A549 (cell line): ENCODE results near the gene NKAIN2. TPM values are rescaled to one million over a fixed set of nuclear protein-coding genes. Genes with fewer than 3 reads are reported as not detected.
"Not testable (repeated sequence)": the region's sequence is repeated elsewhere in the genome, so short reads cannot be mapped to it uniquely, and the experiment has no call there.

ENCODE experiments used
- ATAC-seq, 2 experiments: fragments of 200-7000 bp in 1 of 2; fragments of >200 bp in 1 of 2; cut with Nextera tagmentation in 1 of 2; cut with Tn5 transposase in 1 of 2; 3 replicates each; pipeline versions ENCODE4 v1.8.0 to v1.9.1; 2018 to 2020; ENCODE audit warnings: mild to moderate bottlenecking in 1 of 2, moderate library complexity in 1 of 2
- CTCF ChIA-PET: fragments of 300-600 bp; sonication (Branson Sonifier 250); formaldehyde crosslinking; extraction: SDS; loops from one replicate; lab custom pipeline; 2021; ENCODE audit warnings: antibody characterized with exemption, inconsistent platforms; lab: Yijun Ruan, JAX
- POLR2A ChIA-PET: fragments of 350-600 bp; formaldehyde crosslinking; extraction: SDS; loops from one replicate; lab custom pipeline; 2021; ENCODE audit warnings: antibody characterized with exemption, inconsistent platforms; lab: Yijun Ruan, JAX
- DNase-seq, 2 experiments: peaks; one replicate each; pipeline versions ENCODE4 v3.0.0 to v3.0.0-alpha.2; 2011 to 2016; ENCODE audit warnings: low read depth in 1 of 2, low spot score in 1 of 2
- FAIRE-seq: peaks from 2 replicates; lab custom pipeline; 2011; peaks lifted over from hg19 to GRCh38; lab: Jason Lieb, UNC
- H3K27ac ChIP-seq, 2 experiments: fragments of >200 bp; sonication (Bioruptor Twin); formaldehyde crosslinking; 3 replicates each; pipeline ENCODE4 v1.5.1; 2016 to 2017
- H3K4me1 ChIP-seq: fragments of >200 bp; sonication (Bioruptor Twin); formaldehyde crosslinking; 3 replicates; pipeline ENCODE4 v1.6.1; 2016
- H3K4me2 ChIP-seq: fragments of >200 bp; sonication (Bioruptor Twin); formaldehyde crosslinking; 3 replicates; pipeline ENCODE4 v1.6.1; 2016
- H3K4me3 ChIP-seq: fragments of >200 bp; sonication (Bioruptor Twin); formaldehyde crosslinking; 3 replicates; pipeline ENCODE4 v1.5.1; 2016
- H3K9me3 ChIP-seq: fragments of >200 bp; sonication (Bioruptor Twin); formaldehyde crosslinking; 3 replicates; pipeline ENCODE4 v1.6.1; 2016
- BHLHE40 ChIP-seq: IDR thresholded peaks from 2 replicates; pipeline ENCODE4 v1.6.1; 2012; ENCODE audit warnings: low read depth, low read length, inconsistent platforms
- CBX8 ChIP-seq: fragments of 200-600 bp; sonication (generic); IDR thresholded peaks from 2 replicates; pipeline ENCODE4 v1.6.1; 2016
- CHD4 ChIP-seq: fragments of 200-600 bp; sonication (generic); IDR thresholded peaks from 2 replicates; pipeline ENCODE4 v1.6.1; 2016; ENCODE audit warnings: antibody characterized with exemption, mild to moderate bottlenecking, borderline replicate concordance
- EP300 ChIP-seq, 2 experiments: fragments of >200 bp; sonication (Bioruptor Twin); formaldehyde crosslinking; IDR thresholded peaks; 2 replicates in 1 of 2; 3 replicates in 1 of 2; pipeline ENCODE4 v1.6.1; 2016 to 2017
- FOSL2 ChIP-seq, 2 experiments: fragments of 450-650 bp in 1 of 2; fragments of >200 bp in 1 of 2; sonication (Bioruptor Twin) in 1 of 2; formaldehyde crosslinking; IDR thresholded peaks; 2 replicates each; pipeline versions ENCODE4 v1.5.0 to v1.6.1; 2016 to 2020; ENCODE audit warnings: mild to moderate bottlenecking in 1 of 2, moderate library complexity in 1 of 2
- GATA3 ChIP-seq: IDR thresholded peaks from 2 replicates; pipeline ENCODE4 v1.6.1; 2012; ENCODE audit warnings: borderline replicate concordance
- HEYL ChIP-seq: fragments of 250-450 bp; sonication (Bioruptor Pico); IDR thresholded peaks from 2 replicates; pipeline ENCODE4 v1.8.0; 2021; ENCODE audit warnings: mild to moderate bottlenecking, moderate library complexity
- HOXA7 ChIP-seq: fragments of 250-450 bp; sonication (Bioruptor Pico); IDR thresholded peaks from 2 replicates; pipeline ENCODE4 v1.5.0; 2020; ENCODE audit warnings: mild to moderate bottlenecking, moderate library complexity
- HOXB13 ChIP-seq: fragments of 250-450 bp; sonication (Bioruptor Pico); IDR thresholded peaks from 2 replicates; pipeline ENCODE4 v1.5.0; 2020; ENCODE audit warnings: low read depth, mild to moderate bottlenecking, moderate library complexity
- JUN ChIP-seq, 2 experiments: fragments of >200 bp; sonication (Bioruptor Twin); formaldehyde crosslinking; IDR thresholded peaks; 2 replicates in 1 of 2; 3 replicates in 1 of 2; pipeline ENCODE4 v1.6.1; 2016 to 2017
- KDM1A ChIP-seq: fragments of 200-600 bp; sonication (generic); IDR thresholded peaks from 2 replicates; pipeline ENCODE4 v1.6.1; 2016; ENCODE audit warnings: low read depth, mild to moderate bottlenecking
- KDM5A ChIP-seq: fragments of 200-600 bp; sonication (generic); IDR thresholded peaks from 2 replicates; pipeline ENCODE4 v1.6.1; 2016; ENCODE audit warnings: antibody characterized with exemption, mild to moderate bottlenecking
- NFE2L2 ChIP-seq: fragments of 150-350 bp; conservative IDR thresholded peaks from 2 replicates; pipeline ENCODE4 v1.6.1; 2014; ENCODE audit warnings: low read length
- NPAS2 ChIP-seq: fragments of 250-450 bp; sonication (Bioruptor Pico); IDR thresholded peaks from 2 replicates; pipeline ENCODE4 v1.8.0; 2022; ENCODE audit warnings: mild to moderate bottlenecking, moderate library complexity, borderline replicate concordance
- POLR2A ChIP-seq: IDR thresholded peaks from 2 replicates; pipeline ENCODE4 v1.6.1; 2012; ENCODE audit warnings: mild to moderate bottlenecking, low read length
- RARB ChIP-seq: fragments of 250-450 bp; sonication (Bioruptor Pico); IDR thresholded peaks from 2 replicates; pipeline ENCODE4 v1.8.0; 2021; ENCODE audit warnings: mild to moderate bottlenecking, moderate library complexity
- RCOR1 ChIP-seq: fragments of 150-350 bp; IDR thresholded peaks from 2 replicates; pipeline ENCODE4 v1.6.1; 2014; ENCODE audit warnings: antibody characterized with exemption, low read length, low read depth
- RFX5 ChIP-seq: fragments of 450-650 bp; IDR thresholded peaks from 2 replicates; pipeline ENCODE4 v1.7.1; 2014; ENCODE audit warnings: antibody characterized with exemption, mild to moderate bottlenecking, moderate library complexity
- ZFP36 ChIP-seq: fragments of 450-650 bp; IDR thresholded peaks from 2 replicates; pipeline ENCODE4 v1.6.1; 2014; ENCODE audit warnings: borderline replicate concordance; ENCODE audit not compliant: partially characterized antibody
- ZNF302 ChIP-seq: fragments of 250-450 bp; sonication (Bioruptor Pico); IDR thresholded peaks from 2 replicates; pipeline ENCODE4 v1.9.0; 2021; ENCODE audit warnings: inconsistent platforms, mild to moderate bottlenecking, moderate library complexity
- WGBS: methylation state at CpG from one replicate; pipeline ENCODE4 v1.1.6; 2017; ENCODE audit errors: missing lambda C conversion rate; 5-methylcytosine and 5-hydroxymethylcytosine counted together
- polyA plus RNA-seq, 4 experiments: library from polyadenylated mRNA; depleted of rRNA in 3 of 4; stranded (reverse); fragments of >200 nt; fragmentation: RNase III in 1 of 4; extraction: RNeasy Plus Mini Kit Qiagen cat#74134 plus additional on column Dnase treatment in 1 of 4; gene quantifications; 2 replicates in 3 of 4; 3 replicates in 1 of 4; pipeline ENCODE4 v1.2.3, GENCODE V29; 2011 to 2017
- TF ChIP-seq, protein P1 (sequence below): IDR thresholded peaks from 2 replicates; pipeline ENCODE4 v1.6.1; 2012
- TF ChIP-seq, protein P2 (sequence below): IDR thresholded peaks from 2 replicates; pipeline ENCODE4 v1.6.1; 2012

NKAIN2 gene
- polyA plus RNA-seq, 2 of the 4 experiments (the other 2 are of a cell fraction) = not detected

DNA sequence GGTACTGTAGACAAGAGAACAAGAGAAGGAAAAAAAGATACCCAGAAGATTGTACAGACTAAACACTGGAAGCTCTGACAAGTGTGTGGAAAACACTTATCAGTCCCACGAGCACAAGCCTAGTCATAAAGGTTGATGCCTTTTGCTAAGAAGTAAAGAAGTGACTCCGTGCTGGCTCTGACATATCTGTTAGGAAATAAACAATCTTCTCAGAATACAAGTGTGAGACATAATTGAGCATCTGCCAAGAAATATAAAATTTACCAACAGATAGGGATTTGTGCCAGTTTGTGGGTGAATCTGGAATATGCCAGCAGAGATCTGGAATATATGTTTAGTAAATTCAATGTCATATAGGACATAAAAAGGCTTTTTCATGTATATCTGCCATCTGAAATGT, 899.9 kb downstream of the NKAIN2 start:
- H3K27ac ChIP-seq = no peak overlapping the region
- POLR2A ChIA-PET = no interaction called here
- WGBS = 0% methylated on average over 2 of the region's 2 CpGs
- H3K4me1 ChIP-seq = no peaks in the 10 kb centered on the region
- no peaks in the 10 kb centered on the region for H3K9me3 ChIP-seq
- CTCF ChIA-PET = no interaction called here
- ATAC-seq (no peak), FAIRE-seq (no peak), DNase-seq (no peak)
- no peak overlapping the region for H3K4me3 ChIP-seq
- H3K4me2 ChIP-seq = no peak overlapping the region
- no peak for TF ChIP-seq GATA3
- no peak for TF ChIP-seq HOXB13 (CRISPR knock-in tag)
- no peak for TF ChIP-seq RARB (CRISPR knock-in tag)
- TF ChIP-seq POLR2A = no peak
- no peak for TF ChIP-seq RFX5
- no peak for TF ChIP-seq NPAS2
- TF ChIP-seq HOXA7 (CRISPR knock-in tag) = no peak
- no peak for TF ChIP-seq JUN (IDR thresholded peaks at IDR 0.05)
- TF ChIP-seq HEYL (CRISPR knock-in tag) = no peak
- TF ChIP-seq EP300 (IDR thresholded peaks at IDR 0.05) = no peak
- TF ChIP-seq, protein P1, sequence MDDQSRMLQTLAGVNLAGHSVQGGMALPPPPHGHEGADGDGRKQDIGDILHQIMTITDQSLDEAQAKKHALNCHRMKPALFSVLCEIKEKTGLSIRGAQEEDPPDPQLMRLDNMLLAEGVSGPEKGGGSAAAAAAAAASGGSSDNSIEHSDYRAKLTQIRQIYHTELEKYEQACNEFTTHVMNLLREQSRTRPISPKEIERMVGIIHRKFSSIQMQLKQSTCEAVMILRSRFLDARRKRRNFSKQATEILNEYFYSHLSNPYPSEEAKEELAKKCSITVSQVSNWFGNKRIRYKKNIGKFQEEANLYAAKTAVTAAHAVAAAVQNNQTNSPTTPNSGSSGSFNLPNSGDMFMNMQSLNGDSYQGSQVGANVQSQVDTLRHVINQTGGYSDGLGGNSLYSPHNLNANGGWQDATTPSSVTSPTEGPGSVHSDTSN = no peak
- TF ChIP-seq NFE2L2 = no peak
- no peak for TF ChIP-seq CHD4
- TF ChIP-seq KDM1A = no peak

DNA sequence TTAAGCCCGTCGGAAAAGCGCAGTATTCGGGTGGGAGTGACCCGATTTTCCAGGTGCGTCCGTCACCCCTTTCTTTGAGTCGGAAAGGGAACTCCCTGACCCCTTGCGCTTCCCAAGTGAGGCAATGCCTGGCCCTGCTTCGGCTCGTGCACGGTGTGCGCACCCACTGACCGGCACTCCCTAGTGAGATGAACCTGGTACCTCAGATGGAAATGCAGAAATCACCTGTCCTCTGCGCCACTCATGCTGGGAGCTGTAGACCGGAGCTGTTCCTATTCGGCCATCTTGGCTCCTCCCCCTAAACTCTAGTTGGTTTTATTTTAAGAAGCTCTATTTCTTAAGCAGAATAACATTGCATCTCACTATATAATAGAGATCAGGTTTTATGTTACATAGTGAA, 908.9 kb downstream of the NKAIN2 start:
- POLR2A ChIA-PET, H3K27ac ChIP-seq, DNase-seq, H3K4me1 ChIP-seq, H3K4me2 ChIP-seq, CTCF ChIA-PET, FAIRE-seq, H3K4me3 ChIP-seq, H3K9me3 ChIP-seq, ATAC-seq: not testable (repeated sequence)
- 67% methylated on average over 17 of the region's 17 CpGs for WGBS

DNA sequence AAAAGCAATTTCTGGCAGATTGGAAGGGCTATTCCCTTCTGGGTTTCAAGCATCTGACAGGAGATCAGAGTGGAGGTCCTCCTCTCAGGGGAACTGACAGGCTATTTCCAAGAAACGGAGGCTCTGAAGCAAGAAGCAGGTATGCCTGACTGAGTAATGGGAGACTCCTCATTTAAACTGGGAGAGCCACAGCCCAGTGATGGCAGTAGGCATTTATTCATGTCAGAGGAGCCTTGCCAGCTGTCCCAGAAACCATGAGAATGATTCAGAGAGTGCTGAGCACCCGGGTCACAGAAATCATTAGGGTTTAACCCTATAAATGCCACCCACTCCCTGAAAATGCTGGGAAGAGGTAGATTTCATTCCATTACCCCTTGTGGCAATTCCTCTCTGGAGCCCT, 911.1 kb downstream of the NKAIN2 start:
- no peak for ATAC-seq

DNA sequence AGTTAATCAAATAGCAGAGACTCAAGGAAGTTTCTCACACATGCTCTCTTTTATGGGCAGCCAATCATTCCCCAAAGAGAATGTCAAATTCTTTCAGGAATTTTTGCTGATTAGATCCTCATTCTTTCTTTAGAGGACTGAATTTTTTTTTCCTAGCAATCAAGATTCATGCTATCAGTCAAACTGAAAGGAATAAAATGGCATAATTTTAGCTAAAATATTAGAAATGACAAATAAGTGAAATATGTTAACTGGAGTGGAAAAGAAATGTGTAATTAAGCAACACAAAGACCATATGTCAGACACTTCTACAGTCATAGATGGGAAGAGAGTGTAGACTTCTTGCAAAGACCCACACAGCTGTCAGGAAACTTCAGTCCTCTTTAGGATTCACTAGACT, 916.2 kb downstream of the NKAIN2 start:
- no peak for FAIRE-seq
- TF ChIP-seq, protein P2, sequence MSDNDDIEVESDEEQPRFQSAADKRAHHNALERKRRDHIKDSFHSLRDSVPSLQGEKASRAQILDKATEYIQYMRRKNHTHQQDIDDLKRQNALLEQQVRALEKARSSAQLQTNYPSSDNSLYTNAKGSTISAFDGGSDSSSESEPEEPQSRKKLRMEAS = no peak
- TF ChIP-seq NFE2L2 = no peak
- TF ChIP-seq, all 56 proteins: peak for 0
- CTCF ChIA-PET = no interaction called here
- H3K4me2 ChIP-seq = no peak overlapping the region
- no peak overlapping the region for H3K27ac ChIP-seq
- no peak for DNase-seq
- H3K4me3 ChIP-seq = no peak overlapping the region
- H3K4me1 ChIP-seq = no peaks in the 10 kb centered on the region
- POLR2A ChIA-PET = no interaction called here
- H3K9me3 ChIP-seq = no peaks in the 10 kb centered on the region
- no peak for ATAC-seq

More for the DNA sequence above, 911.1 kb downstream of the NKAIN2 start:
- WGBS = 0% methylated on average over 2 of the region's 2 CpGs
- no peak for TF ChIP-seq ZFP36
- no peak for TF ChIP-seq ZNF302 (CRISPR knock-in tag)
- TF ChIP-seq, protein P2 = no peak
- no peak for TF ChIP-seq BHLHE40
- TF ChIP-seq RCOR1 = no peak
- no peak for TF ChIP-seq FOSL2 (IDR thresholded peaks at IDR 0.05)
- TF ChIP-seq FOSL2 (CRISPR knock-in tag; IDR thresholded peaks at IDR 0.05) = no peak
- TF ChIP-seq CBX8 = no peak
- no peak for TF ChIP-seq KDM5A
- TF ChIP-seq RARB (CRISPR knock-in tag) = no peak
- Histone ChIP-seq H3K4me2 (no peak overlapping the region), H3K4me1 (no peaks in the 10 kb centered on the region), H3K4me3 (no peak overlapping the region), H3K9me3 (no peaks in the 10 kb centered on the region), H3K27ac (no peak overlapping the region)
- CTCF ChIA-PET = no interaction called here
- DNase-seq = no peak
- POLR2A ChIA-PET = no interaction called here
- FAIRE-seq = no peak
